ENCODE measurements around the gene ABTB2.

ABTB2 gene

DNA sequence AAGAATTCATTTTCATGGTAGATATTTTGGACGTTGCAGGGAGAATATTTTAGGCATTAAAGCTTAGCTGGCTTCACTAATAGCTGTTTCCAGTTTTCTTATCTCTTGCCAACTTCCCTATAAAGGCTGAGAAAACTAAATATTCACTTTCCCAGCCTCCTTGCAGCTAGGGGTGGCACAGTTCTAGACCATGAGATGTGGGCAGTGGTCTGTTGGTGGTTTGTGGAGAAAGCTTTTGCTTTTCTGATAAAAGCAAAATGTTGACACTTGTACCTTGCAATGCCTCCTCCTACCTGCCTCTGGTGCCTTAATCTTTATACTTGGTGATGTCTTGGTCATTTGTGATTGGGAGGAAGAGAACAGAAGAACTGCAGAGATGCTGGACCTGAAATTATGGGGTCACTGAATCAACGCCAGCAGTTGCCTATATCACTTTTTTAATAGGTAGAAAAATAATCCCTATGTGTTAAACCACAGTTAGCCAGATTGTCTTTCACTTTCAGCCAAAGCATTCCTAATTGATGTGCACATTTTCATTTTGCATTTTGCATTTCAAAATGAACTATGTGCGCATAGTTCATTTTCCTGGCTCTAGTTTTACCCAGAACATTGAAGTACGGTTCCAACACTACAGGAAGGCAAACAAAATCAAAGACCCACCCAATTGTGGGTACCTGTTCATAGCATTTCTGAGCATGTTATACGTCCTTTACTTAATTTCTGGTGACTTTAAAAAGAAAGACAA, 24.9 kb upstream of the ABTB2 start:
- DNase-seq = no peak
- no peaks in the 10 kb centered on the region for H3K36me3 ChIP-seq (replicated peaks)
- no peak overlapping the region for H3K4me3 ChIP-seq (ENCODE audit: low read depth, low read length)
- no peak overlapping the region for H3K27ac ChIP-seq
- H3K27me3 ChIP-seq (replicated peaks) = no peaks in the 10 kb centered on the region
- in situ Hi-C loops (cut with HindIII; ENCODE audit: low pct_ligation_motif_present, low sequenced_read_pairs) = no loop called here
- TF ChIP-seq, protein P1, sequence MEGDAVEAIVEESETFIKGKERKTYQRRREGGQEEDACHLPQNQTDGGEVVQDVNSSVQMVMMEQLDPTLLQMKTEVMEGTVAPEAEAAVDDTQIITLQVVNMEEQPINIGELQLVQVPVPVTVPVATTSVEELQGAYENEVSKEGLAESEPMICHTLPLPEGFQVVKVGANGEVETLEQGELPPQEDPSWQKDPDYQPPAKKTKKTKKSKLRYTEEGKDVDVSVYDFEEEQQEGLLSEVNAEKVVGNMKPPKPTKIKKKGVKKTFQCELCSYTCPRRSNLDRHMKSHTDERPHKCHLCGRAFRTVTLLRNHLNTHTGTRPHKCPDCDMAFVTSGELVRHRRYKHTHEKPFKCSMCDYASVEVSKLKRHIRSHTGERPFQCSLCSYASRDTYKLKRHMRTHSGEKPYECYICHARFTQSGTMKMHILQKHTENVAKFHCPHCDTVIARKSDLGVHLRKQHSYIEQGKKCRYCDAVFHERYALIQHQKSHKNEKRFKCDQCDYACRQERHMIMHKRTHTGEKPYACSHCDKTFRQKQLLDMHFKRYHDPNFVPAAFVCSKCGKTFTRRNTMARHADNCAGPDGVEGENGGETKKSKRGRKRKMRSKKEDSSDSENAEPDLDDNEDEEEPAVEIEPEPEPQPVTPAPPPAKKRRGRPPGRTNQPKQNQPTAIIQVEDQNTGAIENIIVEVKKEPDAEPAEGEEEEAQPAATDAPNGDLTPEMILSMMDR (IDR thresholded peaks at IDR 0.05; ENCODE audit: low read depth, low read length, missing control alignments) = no peak

DNA sequence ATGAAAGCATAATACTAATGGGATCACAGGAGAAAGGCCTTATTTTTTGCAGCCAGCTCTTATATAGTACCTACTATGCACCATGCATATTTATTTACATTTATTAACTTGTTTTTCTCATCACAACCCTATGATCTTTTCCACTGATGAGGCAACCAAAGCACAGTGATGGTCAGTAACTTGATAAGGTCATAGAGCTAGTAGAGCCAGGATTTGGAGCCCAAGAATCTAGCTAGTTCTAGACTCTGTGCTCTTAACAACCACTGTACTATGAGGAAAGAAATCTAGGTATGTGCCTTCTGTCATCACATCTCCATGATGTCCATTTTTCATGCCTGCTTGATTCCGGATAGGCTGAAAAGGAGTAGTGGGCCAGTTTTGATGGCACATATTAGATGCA, 24.0 kb upstream of the ABTB2 start:
- no peak for DNase-seq
- Histone ChIP-seq H3K4me3 (ENCODE audit: low read depth, low read length) (no peak overlapping the region), H3K36me3 (replicated peaks) (no peaks in the 10 kb centered on the region), H3K27ac (no peak overlapping the region), H3K27me3 (replicated peaks) (no peaks in the 10 kb centered on the region)
- TF ChIP-seq, protein P1 (IDR thresholded peaks at IDR 0.05; ENCODE audit: low read depth, low read length, missing control alignments) = no peak
- in situ Hi-C loops (cut with HindIII; ENCODE audit: low pct_ligation_motif_present, low sequenced_read_pairs) = no loop called here

DNA sequence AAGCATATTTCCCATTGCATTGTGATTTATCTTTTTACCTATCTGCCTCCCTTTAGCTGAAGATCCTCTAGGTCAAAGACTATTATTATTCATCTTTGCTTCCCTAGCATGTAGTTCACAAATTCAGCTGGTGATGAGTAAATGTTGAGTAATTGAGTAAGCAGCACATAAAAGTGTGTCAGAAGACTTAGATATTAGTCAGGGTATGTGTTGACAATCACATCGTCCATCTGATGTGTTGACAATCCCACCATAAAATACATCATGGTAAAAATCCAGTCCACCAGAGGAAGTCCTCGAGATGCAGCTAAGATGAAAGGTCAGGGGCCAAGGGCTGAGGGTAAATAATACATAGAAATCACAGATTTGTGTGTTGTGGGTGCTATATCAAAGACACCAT, 22.9 kb upstream of the ABTB2 start:
- Histone ChIP-seq H3K27ac (no peak overlapping the region), H3K27me3 (replicated peaks) (no peaks in the 10 kb centered on the region), H3K4me3 (ENCODE audit: low read depth, low read length) (no peak overlapping the region), H3K36me3 (replicated peaks) (no peaks in the 10 kb centered on the region)
- peak; percentile 40 for DNase-seq
- in situ Hi-C loops (cut with HindIII; ENCODE audit: low pct_ligation_motif_present, low sequenced_read_pairs) = no loop called here
- TF ChIP-seq, protein P1 (IDR thresholded peaks at IDR 0.05; ENCODE audit: low read depth, low read length, missing control alignments) = no peak

DNA sequence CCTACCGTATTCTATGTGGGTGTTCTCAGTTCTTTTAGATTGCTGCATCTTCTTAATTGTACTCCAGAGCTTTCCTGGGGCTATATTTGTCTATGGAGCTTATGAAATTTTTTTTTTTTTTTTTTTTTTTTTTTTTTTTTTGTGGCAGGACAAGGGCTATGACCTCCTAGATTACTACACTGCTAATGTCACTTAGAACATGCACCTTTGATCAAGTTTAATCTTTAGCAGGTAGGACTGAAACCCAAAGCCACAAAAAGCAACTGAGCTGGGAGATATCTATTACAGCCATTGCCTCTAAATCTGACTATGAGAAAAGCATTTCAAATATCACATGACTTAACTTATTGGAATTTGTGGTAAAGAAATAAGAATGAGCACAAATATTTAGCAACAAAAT, 21.7 kb upstream of the ABTB2 start:
- in situ Hi-C loops (cut with HindIII; ENCODE audit: low pct_ligation_motif_present, low sequenced_read_pairs) = no loop called here
- H3K4me3 ChIP-seq (ENCODE audit: low read depth, low read length) = no peak overlapping the region

DNA sequence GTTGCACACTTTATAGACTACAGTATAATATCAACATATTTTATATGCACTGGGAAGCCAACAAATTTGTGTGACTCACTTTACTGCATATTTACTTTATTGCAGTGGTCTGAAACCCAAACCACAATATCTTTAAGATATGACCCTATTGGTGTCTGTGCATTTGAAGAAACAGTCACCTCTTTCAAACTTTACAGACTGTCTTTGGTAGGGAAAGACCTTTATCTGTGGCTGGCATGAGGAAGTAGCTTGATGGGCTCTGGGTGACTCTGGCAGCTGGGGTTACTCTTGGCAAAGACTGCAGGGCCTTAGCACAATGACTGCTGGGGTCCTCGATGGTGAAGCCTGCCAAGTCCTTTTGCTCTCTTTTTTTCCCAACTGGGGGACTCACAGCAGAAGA, 21.3 kb upstream of the ABTB2 start:
- TF ChIP-seq, protein P1 (IDR thresholded peaks at IDR 0.05; ENCODE audit: low read depth, low read length, missing control alignments) = no peak
- no peaks in the 10 kb centered on the region for H3K27me3 ChIP-seq (replicated peaks)
- in situ Hi-C loops (cut with HindIII; ENCODE audit: low pct_ligation_motif_present, low sequenced_read_pairs) = no loop called here
- peak overlapping the region; percentile 71 for H3K27ac ChIP-seq
- H3K4me3 ChIP-seq (ENCODE audit: low read depth, low read length) = no peak overlapping the region
- DNase-seq = peak; percentile 41
- no peaks in the 10 kb centered on the region for H3K36me3 ChIP-seq (replicated peaks)

More for the DNA sequence above, 21.7 kb upstream of the ABTB2 start:
- TF ChIP-seq, protein P1 (IDR thresholded peaks at IDR 0.05; ENCODE audit: low read depth, low read length, missing control alignments) = no peak
- no peaks in the 10 kb centered on the region for H3K36me3 ChIP-seq (replicated peaks)
- no peaks in the 10 kb centered on the region for H3K27me3 ChIP-seq (replicated peaks)
- peak overlapping the region; percentile 71 for H3K27ac ChIP-seq
- no peak for DNase-seq

DNA sequence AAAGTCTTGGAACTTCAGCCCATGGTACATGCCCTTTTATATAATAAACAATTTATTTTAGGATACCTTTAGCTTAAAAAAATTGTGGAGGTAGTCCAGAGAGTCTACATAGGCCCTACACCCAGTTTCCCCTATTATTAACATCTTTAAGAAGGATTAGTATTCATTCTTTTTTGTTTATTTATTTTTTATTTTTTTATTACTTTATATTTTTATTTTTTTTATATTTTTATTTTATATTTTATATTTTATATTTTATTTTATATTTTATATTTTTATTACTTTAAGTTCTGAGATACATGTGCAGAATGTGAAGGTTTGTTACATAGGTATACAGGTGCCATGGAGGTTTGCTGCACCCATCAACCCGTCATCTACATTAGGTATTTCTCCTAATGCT, 15.9 kb upstream of the ABTB2 start:
- no peaks in the 10 kb centered on the region for H3K36me3 ChIP-seq (replicated peaks)
- DNase-seq = no peak
- in situ Hi-C loops (cut with HindIII; ENCODE audit: low pct_ligation_motif_present, low sequenced_read_pairs) = no loop called here
- H3K4me3 ChIP-seq (ENCODE audit: low read depth, low read length) = no peak overlapping the region
- no peak overlapping the region for H3K27ac ChIP-seq
- TF ChIP-seq, protein P1 (IDR thresholded peaks at IDR 0.05; ENCODE audit: low read depth, low read length, missing control alignments) = no peak
- no peaks in the 10 kb centered on the region for H3K27me3 ChIP-seq (replicated peaks)

Measured in brain microvascular endothelial cell (primary cell).